WTC11 (cell line): ENCODE data around the gene CFAP100. TPM values are rescaled to one million over a fixed set of nuclear protein-coding genes. Genes with fewer than 3 reads are reported as not detected.

Source experiments
- ATAC-seq: fragments of 200-7000 bp; cut with Tn5 transposase; 2 replicates; pipeline ENCODE4 v1.10.0; 2021; ENCODE audit warnings: mild to moderate bottlenecking, moderate library complexity
- CTCF ChIA-PET: fragments of 300-600 bp; sonication (Branson Sonifier 250); formaldehyde crosslinking; loops from one replicate; lab custom pipeline; 2021; ENCODE audit warnings: antibody characterized with exemption; lab: Charles Lee
- POLR2A ChIA-PET: fragments of 350-600 bp; sonication (Branson Sonifier 250); formaldehyde crosslinking; loops from one replicate; lab custom pipeline; 2021; ENCODE audit warnings: antibody characterized with exemption; lab: Charles Lee
- DNase-seq: peaks from one replicate; pipeline ENCODE4 v3.0.0; 2021; ENCODE audit warnings: low spot score
- H3K27ac Mint-ChIP-seq: 2 replicates; pipeline ENCODE4 v1.8.0; 2021; ENCODE audit warnings: mixed read lengths
- H3K27me3 Mint-ChIP-seq: 2 replicates; pipeline ENCODE4 v1.8.0; 2021; ENCODE audit warnings: low read depth, mild to moderate bottlenecking, moderate library complexity, mixed read lengths
- H3K36me3 Mint-ChIP-seq: 2 replicates; pipeline ENCODE4 v1.8.0; 2021; ENCODE audit warnings: mixed read lengths
- H3K4me1 Mint-ChIP-seq: 2 replicates; pipeline ENCODE4 v1.8.0; 2022; ENCODE audit warnings: mixed read lengths
- H3K4me3 Mint-ChIP-seq: 2 replicates; pipeline ENCODE4 v1.8.0; 2021; ENCODE audit warnings: mild to moderate bottlenecking, moderate library complexity, mixed read lengths
- H3K9me3 Mint-ChIP-seq: 2 replicates; pipeline ENCODE4 v1.8.0; 2021; ENCODE audit warnings: mixed read lengths
- CBFB ChIP-seq: sonication (generic); formaldehyde crosslinking; IDR thresholded peaks from 2 replicates; pipeline ENCODE4 v1.8.1; 2022; ENCODE audit warnings: mild to moderate bottlenecking, low read depth, missing genetic modification reagents
- E2F4 ChIP-seq: sonication (generic); formaldehyde crosslinking; IDR thresholded peaks from 2 replicates; pipeline ENCODE4 v1.8.1; 2022; ENCODE audit warnings: low read depth, mild to moderate bottlenecking, moderate library complexity, missing genetic modification reagents, borderline replicate concordance
- E2F5 ChIP-seq: sonication (generic); formaldehyde crosslinking; IDR thresholded peaks from 2 replicates; pipeline ENCODE4 v1.8.1; 2022; ENCODE audit warnings: mild to moderate bottlenecking, moderate library complexity, missing genetic modification reagents
- ELF4 ChIP-seq: sonication (generic); formaldehyde crosslinking; IDR thresholded peaks from 2 replicates; pipeline ENCODE4 v1.8.1; 2022; ENCODE audit warnings: low read depth, mild to moderate bottlenecking, moderate library complexity, missing genetic modification reagents
- EMX1 ChIP-seq: fragments of 250-450 bp; sonication (Bioruptor Pico); IDR thresholded peaks from 2 replicates; pipeline ENCODE4 v1.8.0; 2021; ENCODE audit warnings: mild to moderate bottlenecking
- ESRRA ChIP-seq: sonication (generic); formaldehyde crosslinking; IDR thresholded peaks from 2 replicates; pipeline ENCODE4 v1.8.1; 2022; ENCODE audit warnings: mild to moderate bottlenecking, missing genetic modification reagents, borderline replicate concordance
- GRHL2 ChIP-seq: fragments of 250-450 bp; sonication (Bioruptor Pico); IDR thresholded peaks from 2 replicates; pipeline ENCODE4 v1.8.0; 2022; ENCODE audit warnings: mild to moderate bottlenecking, moderate library complexity; ENCODE audit not compliant: insufficient replicate concordance, severe bottlenecking
- GTF2I ChIP-seq: fragments of 250-450 bp; sonication (Bioruptor Pico); conservative IDR thresholded peaks from 2 replicates; pipeline ENCODE4 v1.4.0; 2021; ENCODE audit warnings: mild to moderate bottlenecking
- IRF2 ChIP-seq: sonication (generic); formaldehyde crosslinking; IDR thresholded peaks from 2 replicates; pipeline ENCODE4 v1.8.0; 2022; ENCODE audit warnings: low read depth, missing genetic modification reagents, borderline replicate concordance
- JUN ChIP-seq: sonication (generic); formaldehyde crosslinking; IDR thresholded peaks from 2 replicates; pipeline ENCODE4 v1.8.0; 2023; ENCODE audit warnings: mild to moderate bottlenecking, missing genetic modification reagents
- MYBL2 ChIP-seq: sonication (generic); formaldehyde crosslinking; IDR thresholded peaks from 2 replicates; pipeline ENCODE4 v1.8.1; 2023; ENCODE audit warnings: mild to moderate bottlenecking, moderate library complexity, missing genetic modification reagents
- SOX15 ChIP-seq: fragments of 250-450 bp; sonication (Bioruptor Pico); IDR thresholded peaks from 2 replicates; pipeline ENCODE4 v1.9.0; 2021; ENCODE audit warnings: mild to moderate bottlenecking
- TEAD1 ChIP-seq: sonication (generic); formaldehyde crosslinking; IDR thresholded peaks from 2 replicates; pipeline ENCODE4 v1.8.0; 2022; ENCODE audit warnings: mild to moderate bottlenecking, missing genetic modification reagents
- USF1 ChIP-seq: sonication (generic); formaldehyde crosslinking; IDR thresholded peaks from 2 replicates; pipeline ENCODE4 v1.8.0; 2022; ENCODE audit warnings: mild to moderate bottlenecking, missing genetic modification reagents
- ZBTB21 ChIP-seq: sonication (generic); formaldehyde crosslinking; IDR thresholded peaks from 2 replicates; pipeline ENCODE4 v1.8.1; 2023; ENCODE audit warnings: mild to moderate bottlenecking, missing genetic modification reagents, borderline replicate concordance
- ZBTB43 ChIP-seq: sonication (generic); formaldehyde crosslinking; IDR thresholded peaks from 2 replicates; pipeline ENCODE4 v1.8.1; 2023; ENCODE audit warnings: mild to moderate bottlenecking, missing genetic modification reagents
- ZNF232 ChIP-seq: sonication (generic); formaldehyde crosslinking; IDR thresholded peaks from 2 replicates; pipeline ENCODE4 v1.8.0; 2022; ENCODE audit warnings: mild to moderate bottlenecking, missing genetic modification reagents
- ZNF263 ChIP-seq: sonication (generic); formaldehyde crosslinking; IDR thresholded peaks from 2 replicates; pipeline ENCODE4 v1.8.1; 2022; ENCODE audit warnings: low read depth, mild to moderate bottlenecking, moderate library complexity, missing genetic modification reagents
- ZNF396 ChIP-seq: fragments of 250-450 bp; sonication (Bioruptor Pico); IDR thresholded peaks from 2 replicates; pipeline ENCODE4 v1.8.0; 2021; ENCODE audit warnings: mild to moderate bottlenecking, moderate library complexity, borderline replicate concordance
- total RNA-seq: library from RNA; stranded (reverse); gene quantifications from 3 replicates; pipeline ENCODE4 v1.2.3, GENCODE V29; 2021
- TF ChIP-seq, protein P1 (sequence below): sonication (generic); formaldehyde crosslinking; conservative IDR thresholded peaks from 2 replicates; pipeline ENCODE4 v1.8.1; 2022; ENCODE audit warnings: mild to moderate bottlenecking, missing genetic modification reagents
- TF ChIP-seq, protein P2 (sequence below): fragments of 250-450 bp; sonication (Bioruptor Pico); IDR thresholded peaks from 2 replicates; pipeline ENCODE4 v1.8.0; 2021; ENCODE audit warnings: mild to moderate bottlenecking
- TF ChIP-seq, protein P3 (sequence below): sonication (generic); formaldehyde crosslinking; IDR thresholded peaks from 2 replicates; pipeline ENCODE4 v1.8.0; 2022; ENCODE audit warnings: mild to moderate bottlenecking, missing genetic modification reagents

CFAP100 gene
- total RNA-seq, 1 experiment from 2014 or later, result not detected

DNA sequence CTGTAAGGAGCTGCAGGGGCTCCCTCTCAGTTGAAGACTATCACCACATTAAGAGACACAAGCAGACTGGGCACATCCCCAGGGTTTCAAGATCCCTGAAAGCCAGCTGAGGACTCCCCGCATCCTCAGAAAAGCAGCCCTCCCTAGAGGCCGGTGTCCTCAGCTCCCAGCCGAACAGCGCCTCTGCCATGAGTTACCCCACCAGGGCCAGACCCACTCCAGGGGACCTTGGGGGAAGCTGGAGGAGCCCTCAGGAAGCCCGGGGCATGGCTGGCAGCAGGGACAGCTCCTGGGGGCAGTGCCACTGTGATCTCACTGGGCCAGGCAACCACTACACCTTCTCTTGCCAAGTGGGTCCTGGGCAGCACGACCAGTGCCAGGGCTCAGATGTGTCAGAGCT, 45.6 kb upstream of the CFAP100 start:
- CTCF ChIA-PET, result interaction anchor here (0.8 to 2.5 kb wide), 13 partner anchors 8 to 245 kb away, joined by 3 to 18 read pairs (median 4); partner anchors contain the start of gene KLF15
- POLR2A ChIA-PET, result interaction anchor here (1.1 kb wide), 1 partner anchor 136 kb away, joined by 3 read pairs; no protein-coding TSS in a partner anchor

DNA sequence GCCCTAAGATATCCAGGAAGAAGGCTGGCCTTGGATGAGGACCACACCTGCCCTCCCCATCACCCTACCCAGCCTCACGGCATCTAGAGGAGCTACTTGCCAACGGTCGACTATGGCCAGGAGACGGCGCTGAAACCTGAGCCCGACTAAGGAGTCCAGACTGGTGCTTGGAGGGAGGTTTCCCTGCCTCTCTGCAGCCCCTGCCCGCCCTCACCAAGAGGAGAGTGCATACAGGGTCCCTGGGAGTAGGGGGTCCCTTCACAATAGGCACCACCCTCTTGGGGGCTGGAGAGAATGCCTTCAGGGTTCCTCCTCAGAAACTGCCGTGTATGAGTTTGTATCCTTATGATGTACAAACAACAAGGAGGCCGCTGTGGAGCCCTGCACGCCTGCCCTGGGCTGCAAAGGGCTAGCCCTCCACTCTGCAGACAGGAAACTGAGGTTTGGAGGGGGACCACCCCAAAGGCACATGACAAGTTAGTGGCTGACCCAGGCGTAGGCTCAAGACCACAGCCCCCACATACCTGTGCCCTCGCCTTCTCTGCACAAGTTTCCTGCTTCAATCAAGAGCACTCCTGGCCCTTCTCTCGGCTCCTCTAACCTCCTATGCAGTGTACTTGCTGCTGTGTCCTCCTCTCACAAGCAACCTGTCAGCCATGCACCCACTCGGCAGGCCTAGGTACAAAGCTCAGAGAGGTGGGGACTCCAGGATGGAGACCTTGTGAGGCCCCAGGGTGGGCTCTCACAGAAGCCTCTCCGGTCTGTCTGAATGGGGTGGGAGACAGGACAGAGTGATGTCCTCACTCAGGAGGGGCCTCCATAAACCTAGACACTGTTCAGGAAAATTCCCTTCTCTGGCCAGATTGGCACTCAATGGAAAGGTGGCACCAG, 44.9 kb upstream of the CFAP100 start:
- Mint-ChIP-seq H3K4me3 (no peak overlapping the region), H3K27ac (no peak overlapping the region), H3K36me3 (peaks cover 2% of the 10 kb centered on the region; the same call in 1 of the 2 replicates), H3K27me3 (no peaks in the 10 kb centered on the region), H3K9me3 (no peaks in the 10 kb centered on the region), H3K4me1 (no peaks in the 10 kb centered on the region)
- ATAC-seq (peak; percentile 61), DNase-seq (peak; percentile 18)
- TF ChIP-seq ZNF263 (CRISPR knock-in tag), result no peak
- TF ChIP-seq ESRRA, result no peak
- TF ChIP-seq, protein P1, sequence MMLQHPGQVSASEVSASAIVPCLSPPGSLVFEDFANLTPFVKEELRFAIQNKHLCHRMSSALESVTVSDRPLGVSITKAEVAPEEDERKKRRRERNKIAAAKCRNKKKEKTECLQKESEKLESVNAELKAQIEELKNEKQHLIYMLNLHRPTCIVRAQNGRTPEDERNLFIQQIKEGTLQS, result no peak
- no peak for TF ChIP-seq SOX15 (CRISPR knock-in tag)
- TF ChIP-seq GRHL2, result no peak
- TF ChIP-seq TEAD1 (CRISPR knock-in tag), result no peak
- TF ChIP-seq E2F5, result no peak
- no peak for TF ChIP-seq E2F4
- POLR2A ChIA-PET, result interaction anchor here (1.1 kb wide), 1 partner anchor 135 kb away, joined by 3 read pairs; no protein-coding TSS in a partner anchor
- CTCF ChIA-PET, result interaction anchor here (0.8 to 2.5 kb wide), 13 partner anchors 8 to 246 kb away, joined by 3 to 18 read pairs (median 4); partner anchors contain the start of gene KLF15

More for the DNA sequence above, 45.6 kb upstream of the CFAP100 start:
- Mint-ChIP-seq H3K27ac (no peak overlapping the region), H3K4me3 (no peak overlapping the region), H3K9me3 (no peaks in the 10 kb centered on the region), H3K36me3 (peaks cover 2% of the 10 kb centered on the region; the same call in 1 of the 2 replicates), H3K27me3 (no peaks in the 10 kb centered on the region), H3K4me1 (no peaks in the 10 kb centered on the region)
- ATAC-seq, result no peak
- no peak for TF ChIP-seq MYBL2 (CRISPR knock-in tag)
- TF ChIP-seq CBFB, result no peak
- TF ChIP-seq ZBTB21 (CRISPR knock-in tag), result no peak
- TF ChIP-seq GTF2I (CRISPR knock-in tag), result no peak
- TF ChIP-seq EMX1 (CRISPR knock-in tag), result no peak
- no peak for TF ChIP-seq USF1 (CRISPR knock-in tag)
- no peak for TF ChIP-seq IRF2 (CRISPR knock-in tag)
- TF ChIP-seq, protein P1, result no peak
- peak; percentile 2 for DNase-seq

DNA sequence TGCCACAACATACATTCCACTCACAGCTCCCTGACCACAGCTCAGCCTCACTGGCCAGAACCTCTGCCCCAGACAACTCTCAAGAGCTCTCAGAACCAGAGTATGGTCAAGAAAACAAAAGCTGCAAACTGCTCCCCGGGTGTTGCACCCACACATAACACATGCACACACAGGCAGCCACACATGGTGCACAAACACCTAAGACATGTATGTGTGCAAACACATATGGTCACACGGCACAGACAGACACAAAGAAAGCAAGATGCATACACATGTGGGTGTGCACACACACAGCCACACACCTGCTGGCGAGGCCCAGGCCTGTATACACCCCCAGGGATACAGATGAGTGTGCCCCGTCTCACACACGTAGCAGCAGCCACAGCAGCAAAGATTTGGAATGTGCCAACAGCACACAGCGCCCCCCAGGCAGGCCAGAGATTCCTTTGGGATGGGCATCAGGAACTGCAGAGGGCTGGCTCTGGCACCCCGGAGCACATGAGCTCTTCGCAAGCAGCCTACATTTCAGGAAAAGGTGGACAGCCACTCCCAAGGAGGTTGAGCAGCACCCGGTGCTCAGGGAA, 44.1 kb upstream of the CFAP100 start:
- Mint-ChIP-seq H3K9me3 (no peaks in the 10 kb centered on the region), H3K4me3 (no peak overlapping the region), H3K4me1 (peaks cover 5% of the 10 kb centered on the region), H3K27me3 (no peaks in the 10 kb centered on the region), H3K27ac (no peak overlapping the region), H3K36me3 (peaks cover 2% of the 10 kb centered on the region; the same call in 1 of the 2 replicates)
- DNase-seq (peak; percentile 2), ATAC-seq (no peak)
- ChIA-PET CTCF (interaction anchor here (0.9 to 1.8 kb wide), 5 partner anchors 19 to 104 kb away, joined by 3 to 6 read pairs (median 3); no protein-coding TSS in a partner anchor), POLR2A (no interaction called here)
- TF ChIP-seq, protein P2, sequence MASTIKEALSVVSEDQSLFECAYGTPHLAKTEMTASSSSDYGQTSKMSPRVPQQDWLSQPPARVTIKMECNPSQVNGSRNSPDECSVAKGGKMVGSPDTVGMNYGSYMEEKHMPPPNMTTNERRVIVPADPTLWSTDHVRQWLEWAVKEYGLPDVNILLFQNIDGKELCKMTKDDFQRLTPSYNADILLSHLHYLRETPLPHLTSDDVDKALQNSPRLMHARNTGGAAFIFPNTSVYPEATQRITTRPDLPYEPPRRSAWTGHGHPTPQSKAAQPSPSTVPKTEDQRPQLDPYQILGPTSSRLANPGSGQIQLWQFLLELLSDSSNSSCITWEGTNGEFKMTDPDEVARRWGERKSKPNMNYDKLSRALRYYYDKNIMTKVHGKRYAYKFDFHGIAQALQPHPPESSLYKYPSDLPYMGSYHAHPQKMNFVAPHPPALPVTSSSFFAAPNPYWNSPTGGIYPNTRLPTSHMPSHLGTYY (CRISPR knock-in tag), result no peak
- TF ChIP-seq ZBTB43 (CRISPR knock-in tag) (no peak), ZNF396 (CRISPR knock-in tag) (no peak), ZNF232 (CRISPR knock-in tag) (no peak), ESRRA (no peak), ELF4 (no peak), JUN (CRISPR knock-in tag) (no peak)
- TF ChIP-seq, protein P3, sequence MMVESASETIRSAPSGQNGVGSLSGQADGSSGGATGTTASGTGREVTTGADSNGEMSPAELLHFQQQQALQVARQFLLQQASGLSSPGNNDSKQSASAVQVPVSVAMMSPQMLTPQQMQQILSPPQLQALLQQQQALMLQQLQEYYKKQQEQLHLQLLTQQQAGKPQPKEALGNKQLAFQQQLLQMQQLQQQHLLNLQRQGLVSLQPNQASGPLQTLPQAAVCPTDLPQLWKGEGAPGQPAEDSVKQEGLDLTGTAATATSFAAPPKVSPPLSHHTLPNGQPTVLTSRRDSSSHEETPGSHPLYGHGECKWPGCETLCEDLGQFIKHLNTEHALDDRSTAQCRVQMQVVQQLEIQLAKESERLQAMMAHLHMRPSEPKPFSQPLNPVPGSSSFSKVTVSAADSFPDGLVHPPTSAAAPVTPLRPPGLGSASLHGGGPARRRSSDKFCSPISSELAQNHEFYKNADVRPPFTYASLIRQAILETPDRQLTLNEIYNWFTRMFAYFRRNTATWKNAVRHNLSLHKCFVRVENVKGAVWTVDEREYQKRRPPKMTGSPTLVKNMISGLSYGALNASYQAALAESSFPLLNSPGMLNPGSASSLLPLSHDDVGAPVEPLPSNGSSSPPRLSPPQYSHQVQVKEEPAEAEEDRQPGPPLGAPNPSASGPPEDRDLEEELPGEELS (CRISPR knock-in tag), result no peak
